ENCODE results near the gene IL17RC.

The IL17RC gene

DNA sequence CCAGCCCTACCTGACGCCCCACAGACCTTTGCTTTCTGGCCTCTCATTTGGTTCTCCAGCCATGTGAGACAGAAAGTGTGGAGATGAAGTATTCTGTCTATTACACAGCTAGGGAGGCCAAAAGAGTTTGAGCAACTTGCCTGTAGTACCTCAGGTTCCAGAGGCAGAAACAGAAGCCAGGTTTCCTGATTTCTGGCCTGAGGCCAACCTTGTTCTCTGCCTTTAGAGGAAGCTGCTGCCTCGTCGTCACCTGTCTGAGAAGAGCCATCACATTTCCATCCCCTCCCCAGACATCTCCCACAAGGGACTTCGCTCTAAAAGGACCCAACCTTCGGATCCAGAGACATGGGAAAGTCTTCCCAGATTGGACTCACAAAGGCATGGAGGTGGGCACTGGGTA lies 10.4 kb upstream of the IL17RC start:
- Histone ChIP-seq H3K4me1 (ENCODE audit: insufficient read depth, low read length, severe bottlenecking) (no peaks in the 10 kb centered on the region), H3K9me3 (ENCODE audit: low read length) (no peaks in the 10 kb centered on the region), H3K4me3 (ENCODE audit: low read depth, low read length, poor library complexity, severe bottlenecking) (no peak overlapping the region), H3K4me2 (ENCODE audit: low read length) (no peak overlapping the region), H4K20me1 (ENCODE audit: insufficient read depth, low read length) (no peaks in the 10 kb centered on the region), H3K9me2 (ENCODE audit: low read depth, low read length) (no peaks in the 10 kb centered on the region), H3K27ac (ENCODE audit: low read depth, low read length, poor library complexity, severe bottlenecking) (no peak overlapping the region), H3K36me3 (ENCODE audit: insufficient read depth, low read length) (no peaks in the 10 kb centered on the region), H3K27me3 (ENCODE audit: insufficient read depth, low read length) (0 out of 2 replicates have a peak, but pooled peaks cover 4% of the 10 kb centered on the region), H3K9ac (ENCODE audit: low read length) (no peak overlapping the region), H3K79me2 (ENCODE audit: insufficient read depth, low read length) (no peaks in the 10 kb centered on the region), H3F3A (ENCODE audit: insufficient read depth, low read length) (no peaks in the 10 kb centered on the region), H2AFZ (ENCODE audit: low read length) (no peak overlapping the region)
- TF ChIP-seq EZH2 (IDR thresholded peaks at IDR 0.05; ENCODE audit: borderline replicate concordance, low read length), result no peak
- no peak for TF ChIP-seq CTCF (IDR thresholded peaks at IDR 0.05; ENCODE audit: low read length)

- Histone ChIP-seq H3K4me3 (ENCODE audit: low read depth, low read length, poor library complexity, severe bottlenecking) (no peak overlapping the region), H2AFZ (ENCODE audit: low read length) (no peak overlapping the region), H3K9me3 (ENCODE audit: low read length) (no peaks in the 10 kb centered on the region), H3K4me2 (ENCODE audit: low read length) (no peak overlapping the region), H3K27ac (ENCODE audit: low read depth, low read length, poor library complexity, severe bottlenecking) (no peak overlapping the region), H3K27me3 (ENCODE audit: insufficient read depth, low read length) (0 out of 2 replicates have a peak, but pooled peaks cover 4% of the 10 kb centered on the region), H3F3A (ENCODE audit: insufficient read depth, low read length) (no peaks in the 10 kb centered on the region), H3K4me1 (ENCODE audit: insufficient read depth, low read length, severe bottlenecking) (no peaks in the 10 kb centered on the region), H3K9ac (ENCODE audit: low read length) (no peak overlapping the region), H4K20me1 (ENCODE audit: insufficient read depth, low read length) (no peaks in the 10 kb centered on the region), H3K36me3 (ENCODE audit: insufficient read depth, low read length) (no peaks in the 10 kb centered on the region), H3K9me2 (ENCODE audit: low read depth, low read length) (no peaks in the 10 kb centered on the region), H3K79me2 (ENCODE audit: insufficient read depth, low read length) (no peaks in the 10 kb centered on the region)
- no peak for TF ChIP-seq CTCF (IDR thresholded peaks at IDR 0.05; ENCODE audit: low read length)
- TF ChIP-seq EZH2 (IDR thresholded peaks at IDR 0.05; ENCODE audit: borderline replicate concordance, low read length), result no peak
These were observed 8.6 kb upstream of the IL17RC start for GRCh38 chr3:9908286-9908685.

DNA sequence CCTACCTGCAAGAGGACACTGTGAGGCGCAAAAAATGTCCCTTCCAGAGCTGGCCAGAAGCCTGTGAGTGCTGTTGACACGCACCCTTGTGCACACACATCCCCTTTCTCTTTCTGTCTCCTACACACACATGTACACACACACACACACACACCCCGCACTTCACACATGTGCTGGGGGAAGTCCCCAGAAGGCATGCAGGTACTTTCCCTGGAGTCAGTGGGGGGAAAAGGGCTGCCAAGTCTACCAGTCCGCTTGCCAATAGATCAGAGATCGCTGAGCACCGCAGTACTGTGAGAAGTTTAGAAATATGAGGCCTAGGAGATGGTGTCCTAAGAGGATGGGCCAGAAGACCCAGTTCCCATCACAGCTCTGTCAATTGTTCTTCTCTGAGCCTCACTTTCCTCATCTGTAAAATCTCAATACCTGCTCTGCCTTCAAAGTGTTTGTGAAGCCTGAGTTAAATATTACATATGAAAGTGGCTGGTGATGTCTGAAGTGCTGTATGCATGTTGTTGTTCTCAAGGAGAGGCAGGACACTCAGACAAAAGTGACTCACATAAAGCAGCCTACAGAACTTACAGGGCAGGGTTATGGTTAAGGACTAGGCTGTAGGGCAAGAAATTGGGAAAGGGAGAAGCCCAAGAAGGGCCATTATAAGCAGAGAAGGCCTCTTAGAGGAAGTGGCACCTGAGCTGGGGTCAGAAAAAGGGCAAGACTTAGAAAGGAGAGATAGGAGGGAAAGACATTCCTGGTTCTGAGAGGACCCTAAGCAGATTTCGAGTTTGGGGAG lies 7.5 kb upstream of the IL17RC start:
- H4K20me1 ChIP-seq (ENCODE audit: insufficient read depth, low read length), result no peaks in the 10 kb centered on the region
- no peaks in the 10 kb centered on the region for H3K4me1 ChIP-seq (ENCODE audit: insufficient read depth, low read length, severe bottlenecking)
- H3K9ac ChIP-seq (ENCODE audit: low read length), result no peak overlapping the region
- H3F3A ChIP-seq (ENCODE audit: insufficient read depth, low read length), result no peaks in the 10 kb centered on the region
- no peak overlapping the region for H3K4me3 ChIP-seq (ENCODE audit: low read depth, low read length, poor library complexity, severe bottlenecking)
- H3K9me2 ChIP-seq (ENCODE audit: low read depth, low read length), result no peaks in the 10 kb centered on the region
- no peak for TF ChIP-seq EZH2 (IDR thresholded peaks at IDR 0.05; ENCODE audit: borderline replicate concordance, low read length)
- no peak for TF ChIP-seq CTCF (IDR thresholded peaks at IDR 0.05; ENCODE audit: low read length)
- H3K27ac ChIP-seq (ENCODE audit: low read depth, low read length, poor library complexity, severe bottlenecking), result no peak overlapping the region
- no peak overlapping the region for H3K4me2 ChIP-seq (ENCODE audit: low read length)
- no peaks in the 10 kb centered on the region for H3K36me3 ChIP-seq (ENCODE audit: insufficient read depth, low read length)
- H3K27me3 ChIP-seq (ENCODE audit: insufficient read depth, low read length), result 0 out of 2 replicates have a peak, but pooled peaks cover 4% of the 10 kb centered on the region
- no peak overlapping the region for H2AFZ ChIP-seq (ENCODE audit: low read length)
- no peaks in the 10 kb centered on the region for H3K9me3 ChIP-seq (ENCODE audit: low read length)
- no peaks in the 10 kb centered on the region for H3K79me2 ChIP-seq (ENCODE audit: insufficient read depth, low read length)
